ENCODE measurements around the gene ARL6IP6. TPM values are rescaled to one million over a fixed set of nuclear protein-coding genes. Genes with fewer than 3 reads are reported as not detected.

The ARL6IP6 gene
- total RNA-seq, 1 experiment from 2014 or later = 43.6 TPM

DNA sequence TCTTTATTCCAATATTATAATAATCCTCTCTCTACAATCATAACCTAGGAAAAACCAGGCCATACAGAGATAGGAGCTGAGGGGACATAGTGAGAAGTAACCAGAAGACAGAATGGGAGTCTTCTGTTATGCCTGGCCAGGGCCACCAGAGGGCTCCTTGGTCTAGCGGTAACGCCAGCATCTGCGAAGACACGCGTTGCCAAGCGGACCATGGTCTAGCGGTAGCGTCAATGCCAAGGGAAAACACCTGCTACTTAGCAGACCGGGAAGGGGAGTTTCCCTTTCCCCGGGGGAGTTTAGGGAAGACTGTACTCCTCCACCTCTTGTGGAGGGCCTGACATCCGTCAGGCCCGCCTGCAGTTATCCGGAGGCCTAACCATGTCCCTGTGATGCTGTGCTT, 36.6 kb downstream of the ARL6IP6 start:
- Histone ChIP-seq H3K4me3 (ENCODE audit: low read depth, low read length, poor library complexity, severe bottlenecking) (no peak overlapping the region), H3K27ac (ENCODE audit: low read depth, low read length, poor library complexity, severe bottlenecking) (no peak overlapping the region), H3K4me1 (ENCODE audit: insufficient read depth, low read length, poor library complexity, severe bottlenecking) (no peaks in the 10 kb centered on the region), H3K27me3 (replicated peaks; ENCODE audit: insufficient read depth, low read depth, low read length, poor library complexity) (no peaks in the 10 kb centered on the region), H3K36me3 (ENCODE audit: insufficient read depth, low read length, poor library complexity, severe bottlenecking) (peaks cover 15% of the 10 kb centered on the region), H3K9me3 (ENCODE audit: low read depth, low read length, poor library complexity, severe bottlenecking) (no peaks in the 10 kb centered on the region)
- TF ChIP-seq CTCF (conservative IDR thresholded peaks at IDR 0.05; ENCODE audit: low read depth, low read length) (peak; percentile 41), EZH2 (IDR thresholded peaks at IDR 0.05; ENCODE audit: borderline replicate concordance, low read depth, low read length, poor library complexity, severe bottlenecking) (no peak)
- peak; percentile 18 for DNase-seq (ENCODE audit: low spot score)
- intact Hi-C loops (cut with micrococcal nuclease; ENCODE audit: unreplicated experiment) = no loop called here
- ChIA-PET CTCF (no interaction called here), POLR2A (ENCODE audit: low non-redundant PET) (no interaction called here)
- no TSS peak for BruUV-seq (replicated peaks)

GRCh38 chr2:152759290-152760072, 41.1 kb downstream of the ARL6IP6 start:
- POLR2A ChIA-PET (ENCODE audit: low non-redundant PET) = no interaction called here
- Histone ChIP-seq H3K9me3 (ENCODE audit: low read depth, low read length, poor library complexity, severe bottlenecking) (no peaks in the 10 kb centered on the region), H3K4me1 (ENCODE audit: insufficient read depth, low read length, poor library complexity, severe bottlenecking) (no peaks in the 10 kb centered on the region), H3K27ac (ENCODE audit: low read depth, low read length, poor library complexity, severe bottlenecking) (no peak overlapping the region), H3K36me3 (ENCODE audit: insufficient read depth, low read length, poor library complexity, severe bottlenecking) (peaks cover 12% of the 10 kb centered on the region), H3K4me3 (ENCODE audit: low read depth, low read length, poor library complexity, severe bottlenecking) (no peak overlapping the region), H3K27me3 (replicated peaks; ENCODE audit: insufficient read depth, low read depth, low read length, poor library complexity) (no peaks in the 10 kb centered on the region)
- BruUV-seq (replicated peaks) = no TSS peak
- TF ChIP-seq EZH2 (IDR thresholded peaks at IDR 0.05; ENCODE audit: borderline replicate concordance, low read depth, low read length, poor library complexity, severe bottlenecking) (no peak), CTCF (conservative IDR thresholded peaks at IDR 0.05; ENCODE audit: low read depth, low read length) (no peak)
- CTCF ChIA-PET = no interaction called here
- DNase-seq (ENCODE audit: low spot score) = no peak
- intact Hi-C loops (cut with micrococcal nuclease; ENCODE audit: unreplicated experiment) = no loop called here

- POLR2A ChIA-PET (ENCODE audit: low non-redundant PET) = no interaction called here
- TF ChIP-seq CTCF (conservative IDR thresholded peaks at IDR 0.05; ENCODE audit: low read depth, low read length) (no peak), EZH2 (IDR thresholded peaks at IDR 0.05; ENCODE audit: borderline replicate concordance, low read depth, low read length, poor library complexity, severe bottlenecking) (no peak)
- H3K27me3 ChIP-seq (replicated peaks; ENCODE audit: insufficient read depth, low read depth, low read length, poor library complexity) = no peaks in the 10 kb centered on the region
- intact Hi-C loops (cut with micrococcal nuclease; ENCODE audit: unreplicated experiment) = no loop called here
- H3K4me3 ChIP-seq (ENCODE audit: low read depth, low read length, poor library complexity, severe bottlenecking) = no peak overlapping the region
- BruUV-seq (replicated peaks) = no TSS peak
- CTCF ChIA-PET = no interaction called here
- DNase-seq (ENCODE audit: low spot score) = no peak
- no peaks in the 10 kb centered on the region for H3K9me3 ChIP-seq (ENCODE audit: low read depth, low read length, poor library complexity, severe bottlenecking)
- no peak overlapping the region for H3K27ac ChIP-seq (ENCODE audit: low read depth, low read length, poor library complexity, severe bottlenecking)
- H3K36me3 ChIP-seq (ENCODE audit: insufficient read depth, low read length, poor library complexity, severe bottlenecking) = peaks cover 12% of the 10 kb centered on the region
- no peaks in the 10 kb centered on the region for H3K4me1 ChIP-seq (ENCODE audit: insufficient read depth, low read length, poor library complexity, severe bottlenecking)
These were observed 42.8 kb downstream of the ARL6IP6 start for GRCh38 chr2:152761214-152761613.
